Measurements from ENCODE around the gene EXD3.
"Not testable (repeated sequence)": the region's sequence is repeated elsewhere in the genome, so short reads cannot be mapped to it uniquely, and the experiment has no call there.

EXD3 gene

DNA sequence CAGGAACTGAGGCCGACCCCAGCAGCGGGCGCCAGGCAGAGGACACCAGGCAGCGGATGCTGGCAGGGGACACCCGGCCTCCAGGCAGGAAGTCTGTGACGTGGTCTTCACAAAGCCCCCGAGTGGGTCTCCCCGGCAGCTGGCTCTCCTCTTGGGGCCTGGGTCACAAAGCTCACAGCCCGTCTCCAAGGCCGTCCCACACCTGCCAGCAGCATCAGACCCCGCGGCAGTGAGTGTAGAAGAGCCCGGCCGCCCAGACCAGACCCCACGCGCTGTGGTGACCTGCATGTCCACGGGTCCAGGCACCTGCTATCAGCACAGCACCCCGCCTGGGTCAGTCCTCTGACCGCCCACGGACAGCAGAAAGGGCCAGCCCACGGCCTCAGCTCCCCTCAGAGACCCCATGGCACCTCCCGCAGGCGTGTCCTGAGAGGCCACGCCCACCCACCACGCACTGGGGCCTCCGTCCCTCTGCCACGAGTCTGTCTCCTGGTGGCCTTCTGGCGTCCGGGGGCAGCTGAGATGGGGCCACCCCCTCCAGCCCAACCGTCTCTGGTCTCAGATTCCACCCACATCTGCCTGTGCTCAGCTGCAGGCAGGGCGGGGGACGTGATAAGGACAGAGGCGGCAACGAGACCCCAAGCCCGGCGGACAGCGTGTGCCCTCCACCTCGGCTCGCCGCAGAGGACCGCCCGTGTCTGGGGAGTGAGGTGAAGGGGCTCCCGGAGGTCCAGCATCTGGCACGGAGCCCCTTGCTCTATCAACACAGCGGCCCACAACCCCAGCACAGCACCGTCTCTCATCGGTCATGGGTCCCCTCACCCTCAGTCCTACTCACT, 34.2 kb downstream of the EXD3 start:
- no peaks in the 10 kb centered on the region for H3K36me3 ChIP-seq (replicated peaks; ENCODE audit: insufficient read depth, low read length)
- H3F3A ChIP-seq (ENCODE audit: insufficient read depth, low read length) = no peaks in the 10 kb centered on the region
- H3K79me2 ChIP-seq (ENCODE audit: low read length) = no peaks in the 10 kb centered on the region
- H3K4me3 ChIP-seq (ENCODE audit: low read length) = no peak overlapping the region
- no peaks in the 10 kb centered on the region for H4K20me1 ChIP-seq (ENCODE audit: insufficient read depth, low read length)
- no peak overlapping the region for H3K9ac ChIP-seq (ENCODE audit: low read length)
- no peak for DNase-seq
- no peaks in the 10 kb centered on the region for H3K9me3 ChIP-seq (replicated peaks; ENCODE audit: insufficient read depth, low read length)
- H3K9me2 ChIP-seq (replicated peaks; ENCODE audit: insufficient read depth, low read length) = no peaks in the 10 kb centered on the region
- H3K4me1 ChIP-seq (ENCODE audit: low read length) = no peaks in the 10 kb centered on the region
- no peak overlapping the region for H2AFZ ChIP-seq (ENCODE audit: low read length)
- H3K27me3 ChIP-seq (replicated peaks; ENCODE audit: insufficient read depth, low read length) = no peaks in the 10 kb centered on the region
- no peak overlapping the region for H3K4me2 ChIP-seq (ENCODE audit: low read depth, low read length)
- no peak overlapping the region for H3K27ac ChIP-seq (ENCODE audit: low read length)
- TF ChIP-seq, protein P1, sequence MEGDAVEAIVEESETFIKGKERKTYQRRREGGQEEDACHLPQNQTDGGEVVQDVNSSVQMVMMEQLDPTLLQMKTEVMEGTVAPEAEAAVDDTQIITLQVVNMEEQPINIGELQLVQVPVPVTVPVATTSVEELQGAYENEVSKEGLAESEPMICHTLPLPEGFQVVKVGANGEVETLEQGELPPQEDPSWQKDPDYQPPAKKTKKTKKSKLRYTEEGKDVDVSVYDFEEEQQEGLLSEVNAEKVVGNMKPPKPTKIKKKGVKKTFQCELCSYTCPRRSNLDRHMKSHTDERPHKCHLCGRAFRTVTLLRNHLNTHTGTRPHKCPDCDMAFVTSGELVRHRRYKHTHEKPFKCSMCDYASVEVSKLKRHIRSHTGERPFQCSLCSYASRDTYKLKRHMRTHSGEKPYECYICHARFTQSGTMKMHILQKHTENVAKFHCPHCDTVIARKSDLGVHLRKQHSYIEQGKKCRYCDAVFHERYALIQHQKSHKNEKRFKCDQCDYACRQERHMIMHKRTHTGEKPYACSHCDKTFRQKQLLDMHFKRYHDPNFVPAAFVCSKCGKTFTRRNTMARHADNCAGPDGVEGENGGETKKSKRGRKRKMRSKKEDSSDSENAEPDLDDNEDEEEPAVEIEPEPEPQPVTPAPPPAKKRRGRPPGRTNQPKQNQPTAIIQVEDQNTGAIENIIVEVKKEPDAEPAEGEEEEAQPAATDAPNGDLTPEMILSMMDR (IDR thresholded peaks at IDR 0.05; ENCODE audit: low read length) = no peak
- TF ChIP-seq EZH2 (optimal IDR thresholded peaks at IDR 0.05; ENCODE audit: low read depth, low read length) (no peak), EZH2phosphoT487 (IDR thresholded peaks at IDR 0.05; ENCODE audit: low read length) (no peak)

GRCh38 chr9:137387891-137388560, 34.9 kb downstream of the EXD3 start:
- H3K4me3 ChIP-seq (ENCODE audit: low read length) = no peak overlapping the region
- no peaks in the 10 kb centered on the region for H3K9me2 ChIP-seq (replicated peaks; ENCODE audit: insufficient read depth, low read length)
- TF ChIP-seq, protein P1 (IDR thresholded peaks at IDR 0.05; ENCODE audit: low read length) = no peak
- no peak for TF ChIP-seq EZH2phosphoT487 (IDR thresholded peaks at IDR 0.05; ENCODE audit: low read length)
- no peak for TF ChIP-seq EZH2 (optimal IDR thresholded peaks at IDR 0.05; ENCODE audit: low read depth, low read length)

GRCh38 chr9:137387114-137387890, 35.7 kb downstream of the EXD3 start:
- Histone ChIP-seq H3K4me3 (ENCODE audit: low read length) (no peak overlapping the region), H3K9ac (ENCODE audit: low read length) (no peak overlapping the region), H3K36me3 (replicated peaks; ENCODE audit: insufficient read depth, low read length) (no peaks in the 10 kb centered on the region), H2AFZ (ENCODE audit: low read length) (no peak overlapping the region), H3K27ac (ENCODE audit: low read length) (no peak overlapping the region), H3K4me1 (ENCODE audit: low read length) (no peaks in the 10 kb centered on the region), H3K9me2 (replicated peaks; ENCODE audit: insufficient read depth, low read length) (no peaks in the 10 kb centered on the region), H3K4me2 (ENCODE audit: low read depth, low read length) (no peak overlapping the region), H4K20me1 (ENCODE audit: insufficient read depth, low read length) (no peaks in the 10 kb centered on the region), H3F3A (ENCODE audit: insufficient read depth, low read length) (no peaks in the 10 kb centered on the region), H3K9me3 (replicated peaks; ENCODE audit: insufficient read depth, low read length) (no peaks in the 10 kb centered on the region), H3K79me2 (ENCODE audit: low read length) (no peaks in the 10 kb centered on the region), H3K27me3 (replicated peaks; ENCODE audit: insufficient read depth, low read length) (no peaks in the 10 kb centered on the region)
- TF ChIP-seq EZH2 (optimal IDR thresholded peaks at IDR 0.05; ENCODE audit: low read depth, low read length) (no peak), EZH2phosphoT487 (IDR thresholded peaks at IDR 0.05; ENCODE audit: low read length) (no peak)
- TF ChIP-seq, protein P1 (IDR thresholded peaks at IDR 0.05; ENCODE audit: low read length) = no peak
- no peak for DNase-seq

More at GRCh38 chr9:137387891-137388560, 34.9 kb downstream of the EXD3 start:
- Histone ChIP-seq H3K4me2 (ENCODE audit: low read depth, low read length) (no peak overlapping the region), H3K27me3 (replicated peaks; ENCODE audit: insufficient read depth, low read length) (no peaks in the 10 kb centered on the region), H3K79me2 (ENCODE audit: low read length) (no peaks in the 10 kb centered on the region), H3K4me1 (ENCODE audit: low read length) (no peaks in the 10 kb centered on the region), H3K27ac (ENCODE audit: low read length) (no peak overlapping the region), H3K9me3 (replicated peaks; ENCODE audit: insufficient read depth, low read length) (no peaks in the 10 kb centered on the region), H2AFZ (ENCODE audit: low read length) (no peak overlapping the region), H3K36me3 (replicated peaks; ENCODE audit: insufficient read depth, low read length) (no peaks in the 10 kb centered on the region), H3K9ac (ENCODE audit: low read length) (no peak overlapping the region), H3F3A (ENCODE audit: insufficient read depth, low read length) (no peaks in the 10 kb centered on the region), H4K20me1 (ENCODE audit: insufficient read depth, low read length) (no peaks in the 10 kb centered on the region)
- no peak for DNase-seq

DNA sequence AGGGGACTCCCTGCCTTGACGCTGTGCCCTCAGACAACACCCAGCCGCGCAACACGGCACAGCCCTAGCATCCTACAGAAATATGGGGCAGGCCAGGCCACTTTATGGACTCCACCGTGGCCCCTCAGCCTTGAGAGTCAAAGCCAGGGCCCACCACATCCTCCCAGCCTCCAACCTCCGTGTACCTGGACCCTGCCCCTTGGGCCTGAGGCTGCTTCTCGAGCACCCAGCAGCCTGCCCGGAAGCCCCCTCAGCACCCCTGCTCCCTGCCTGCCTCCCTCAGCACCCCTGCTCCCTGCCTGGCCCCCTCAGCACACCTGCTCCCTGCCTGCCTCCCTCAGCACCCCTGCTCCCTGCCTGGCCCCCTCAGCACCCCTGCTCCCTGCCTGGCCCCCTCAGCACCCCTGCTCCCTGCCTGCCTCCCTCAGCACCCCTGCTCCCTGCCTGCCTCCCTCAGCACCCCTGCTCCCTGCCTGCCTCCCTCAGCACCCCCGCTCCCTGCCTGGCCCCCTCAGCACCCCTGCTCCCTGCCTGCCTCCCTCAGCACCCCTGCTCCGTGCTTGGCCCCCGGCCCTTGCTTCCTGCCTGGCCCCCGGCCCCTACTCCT, 36.4 kb downstream of the EXD3 start:
- not testable (repeated sequence) for H3K9me2 ChIP-seq (replicated peaks; ENCODE audit: insufficient read depth, low read length); H4K20me1 ChIP-seq (ENCODE audit: insufficient read depth, low read length); DNase-seq; H3K79me2 ChIP-seq (ENCODE audit: low read length); H3K27me3 ChIP-seq (replicated peaks; ENCODE audit: insufficient read depth, low read length); H3K36me3 ChIP-seq (replicated peaks; ENCODE audit: insufficient read depth, low read length); H3K4me2 ChIP-seq (ENCODE audit: low read depth, low read length); H3K4me1 ChIP-seq (ENCODE audit: low read length); H3K9ac ChIP-seq (ENCODE audit: low read length); H3F3A ChIP-seq (ENCODE audit: insufficient read depth, low read length); H3K27ac ChIP-seq (ENCODE audit: low read length); H2AFZ ChIP-seq (ENCODE audit: low read length); H3K9me3 ChIP-seq (replicated peaks; ENCODE audit: insufficient read depth, low read length); H3K4me3 ChIP-seq (ENCODE audit: low read length)
